K562 (cell line): ENCODE results near the gene MYO1F. TPM values are rescaled to one million over a fixed set of nuclear protein-coding genes. Genes with fewer than 3 reads are reported as not detected.

ENCODE experiments used
- ATAC-seq: fragments of 200-7000 bp; cut with Tn5 transposase; 3 replicates; pipeline ENCODE4 v1.9.1; 2020; ENCODE audit warnings: moderate library complexity
- BruUV-seq: library from RNA; stranded (reverse); fragments of 400-500 nt; replicated peaks from 2 replicates; lab custom pipeline; 2021; lab: Mats Ljungman, UMichigan
- CTCF ChIA-PET: fragments of 300-600 bp; formaldehyde crosslinking; extraction: SDS; loops from one replicate; lab custom pipeline; 2021; ENCODE audit warnings: low intra/inter-chr PET ratio; lab: Yijun Ruan, JAX
- POLR2A ChIA-PET: fragments of 300-600, 350-650 bp; sonication (Branson Sonifier 250); formaldehyde crosslinking; extraction: SDS; loops from one replicate; lab custom pipeline; 2021; ENCODE audit warnings: antibody characterized with exemption, inconsistent platforms; lab: Yijun Ruan, JAX
- DNase-seq, 4 experiments: peaks; one replicate each; pipeline versions ENCODE4 v3.0.0 to v3.0.0-alpha.2; 2011 to 2018; ENCODE audit warnings: low spot score in 3 of 4, mixed read lengths in 3 of 4; ENCODE audit errors: extremely low read depth in 1 of 4
- FAIRE-seq: peaks from 2 replicates; lab custom pipeline; 2011; peaks lifted over from hg19 to GRCh38; lab: Jason Lieb, UNC
- H2AFZ ChIP-seq: 2 replicates; pipeline ENCODE4 v1.6.0; 2011; ENCODE audit warnings: low read depth, low read length, control low read depth, inconsistent platforms
- H3K27ac ChIP-seq: fragments of 200-600 bp; 3 replicates; pipeline ENCODE4 v1.8.0; 2011; ENCODE audit warnings: low read depth, mild to moderate bottlenecking, control low read depth, inconsistent platforms, low read length, moderate library complexity, mixed read lengths; ENCODE audit errors: extremely low read depth
- H3K27me3 ChIP-seq, 2 experiments: fragments of 300-600 bp in 1 of 2; 2 replicates in 1 of 2; 3 replicates in 1 of 2; pipeline versions ENCODE4 v1.6.0 to v1.8.0; 2011; ENCODE audit warnings: inconsistent platforms in 2 of 2, low read length in 2 of 2, mild to moderate bottlenecking in 1 of 2, mixed read lengths in 1 of 2, moderate library complexity in 1 of 2; ENCODE audit not compliant: control insufficient read depth in 2 of 2, insufficient read depth in 2 of 2
- H3K36me3 ChIP-seq: fragments of 300-600 bp; 3 replicates; pipeline ENCODE4 v1.8.0; 2011; ENCODE audit warnings: mild to moderate bottlenecking, low read length, inconsistent platforms; ENCODE audit not compliant: control insufficient read depth, insufficient read depth
- H3K4me1 ChIP-seq, 2 experiments: fragments of 200-600 bp in 1 of 2; replicated peaks in 1 of 2; 2 replicates in 1 of 2; 3 replicates in 1 of 2; pipeline versions ENCODE4 v1.5.1 to v1.8.0; 2011; ENCODE audit warnings: inconsistent platforms in 2 of 2, low read length in 2 of 2, mild to moderate bottlenecking in 1 of 2, mixed read lengths in 1 of 2, moderate library complexity in 1 of 2; ENCODE audit not compliant: control insufficient read depth in 2 of 2, insufficient read depth in 2 of 2
- H3K4me2 ChIP-seq: 2 replicates; pipeline ENCODE4 v1.6.1; 2011; ENCODE audit warnings: low read length, control low read depth, inconsistent platforms, mixed read lengths; ENCODE audit not compliant: insufficient read depth
- H3K4me3 ChIP-seq: fragments of 200-600 bp; sonication (generic), shearing (Covaris generic); 2 replicates; pipeline ENCODE4 v1.5.1; 2016; ENCODE audit warnings: control low read depth, inconsistent platforms
- H3K79me2 ChIP-seq: fragments of 200-600 bp; 3 replicates; pipeline ENCODE4 v1.8.0; 2011; ENCODE audit warnings: low read length, inconsistent platforms; ENCODE audit not compliant: control insufficient read depth, insufficient read depth
- H3K9ac ChIP-seq, 2 experiments: 2 replicates each; pipeline versions ENCODE4 v1.6.0 to v1.6.1; 2011; ENCODE audit warnings: low read depth in 2 of 2, low read length in 2 of 2, control low read depth in 1 of 2, inconsistent platforms in 1 of 2, mild to moderate bottlenecking in 1 of 2, mixed read lengths in 1 of 2; ENCODE audit not compliant: insufficient read depth in 1 of 2
- H3K9me1 ChIP-seq: one replicate; pipeline ENCODE4 v1.6.0; 2011; ENCODE audit warnings: inconsistent platforms, mild to moderate bottlenecking, low read length, moderate library complexity; ENCODE audit not compliant: control insufficient read depth, insufficient read depth
- H3K9me3 ChIP-seq: replicated peaks from 2 replicates; pipeline ENCODE4 v1.5.1; 2011; ENCODE audit warnings: low read depth, low read length, inconsistent platforms; ENCODE audit not compliant: control insufficient read depth, insufficient read depth
- H4K20me1 ChIP-seq: replicated peaks from 2 replicates; pipeline ENCODE4 v1.6.1; 2011; ENCODE audit warnings: low read length, inconsistent platforms, mixed read lengths; ENCODE audit not compliant: control insufficient read depth, insufficient read depth
- NR1H2 ChIP-seq: sonication (generic); formaldehyde crosslinking; IDR thresholded peaks from 2 replicates; pipeline ENCODE4 v1.4.0; 2020; ENCODE audit warnings: mild to moderate bottlenecking, missing genetic modification reagents
- PRPF4 ChIP-seq: fragments of 200-400 bp; formaldehyde crosslinking; IDR thresholded peaks from one replicate; pipeline ENCODE4 v1.6.1; 2017; ENCODE audit warnings: low read length, low read depth, mild to moderate bottlenecking; ENCODE audit not compliant: insufficient read depth, poor library complexity, severe bottlenecking
- RBM25 ChIP-seq: fragments of 200-400 bp; formaldehyde crosslinking; IDR thresholded peaks from 2 replicates; pipeline ENCODE4 v1.6.1; 2018; ENCODE audit warnings: low read length, low read depth, moderate library complexity; ENCODE audit not compliant: severe bottlenecking
- ZFP36 ChIP-seq: fragments of 150-350 bp; IDR thresholded peaks from 2 replicates; pipeline ENCODE4 v1.6.1; 2018; ENCODE audit warnings: low read length, low read depth; ENCODE audit not compliant: partially characterized antibody
- WGBS: fragments of 100-300 bp; shearing (Covaris generic); methylation state at CpG from one replicate; pipeline ENCODE4 v1.1.6; 2016; ENCODE audit warnings: low coverage, mixed read lengths; ENCODE audit not compliant: insufficient coverage; ENCODE audit errors: missing lambda C conversion rate; 5-methylcytosine and 5-hydroxymethylcytosine counted together
- in situ Hi-C: fragments of 300-500 bp; cut with MboI; formaldehyde crosslinking; loops from 4 replicates; pipeline ENCODE4 v1.15.0; 2018; ENCODE audit warnings: inconsistent platforms, mixed read lengths
- intact Hi-C: fragments of 100-400 bp; cut with micrococcal nuclease; formaldehyde crosslinking; loops from 2 replicates; pipeline ENCODE4 v1.14.2; 2022
- polyA plus RNA-seq, 8 experiments: library from polyadenylated mRNA; depleted of rRNA in 4 of 8; stranded (reverse) in 5 of 8; unstranded in 3 of 8; fragments of >200 nt; fragmentation: Nextera tagmentation in 2 of 8; fragmentation: Illumina TruSeq in 1 of 8; extraction: Ambion mirVana in 2 of 8; extraction: Trizol in 1 of 8; gene quantifications; 2 replicates each; pipeline versions ENCODE4 v1.2.1 to v1.2.3, GENCODE V29; 2011 to 2014; ENCODE audit warnings: inconsistent platforms in 1 of 8, missing spikeins in 1 of 8
- total RNA-seq, 7 experiments: library from RNA; depleted of rRNA in 6 of 7; stranded (reverse); fragments of >200 nt in 6 of 7; fragmentation: Illumina TruSeq in 2 of 7; extraction: Trizol in 2 of 7; gene quantifications; 2 replicates each; pipeline versions ENCODE4 v1.2.1 to v1.2.3, GENCODE V29; 2011 to 2021; ENCODE audit warnings: low replicate concordance in 1 of 7
- TF ChIP-seq, protein P1 (sequence below): fragments of 450-650 bp; IDR thresholded peaks from 2 replicates; pipeline ENCODE4 v1.6.1; 2016; ENCODE audit warnings: mild to moderate bottlenecking, moderate library complexity
- TF ChIP-seq, protein P2 (sequence below), 2 experiments: fragments of 450-650 bp; conservative IDR thresholded peaks; 2 replicates each; pipeline ENCODE4 v1.6.1; 2017; ENCODE audit warnings: mild to moderate bottlenecking in 2 of 2, moderate library complexity in 2 of 2
- TF ChIP-seq, protein P3 (sequence below): sonication (generic); formaldehyde crosslinking; IDR thresholded peaks from 2 replicates; pipeline ENCODE4 v1.8.0; 2022; ENCODE audit warnings: missing genetic modification reagents, mild to moderate bottlenecking, moderate library complexity, borderline replicate concordance

Gene MYO1F
- total and polyA plus RNA-seq, 9 of the 15 experiments (the other 6 are each of a cell fraction or from before 2014, with no cell fraction given), result 0.78 to 9.4 (median 4.3) TPM

DNA sequence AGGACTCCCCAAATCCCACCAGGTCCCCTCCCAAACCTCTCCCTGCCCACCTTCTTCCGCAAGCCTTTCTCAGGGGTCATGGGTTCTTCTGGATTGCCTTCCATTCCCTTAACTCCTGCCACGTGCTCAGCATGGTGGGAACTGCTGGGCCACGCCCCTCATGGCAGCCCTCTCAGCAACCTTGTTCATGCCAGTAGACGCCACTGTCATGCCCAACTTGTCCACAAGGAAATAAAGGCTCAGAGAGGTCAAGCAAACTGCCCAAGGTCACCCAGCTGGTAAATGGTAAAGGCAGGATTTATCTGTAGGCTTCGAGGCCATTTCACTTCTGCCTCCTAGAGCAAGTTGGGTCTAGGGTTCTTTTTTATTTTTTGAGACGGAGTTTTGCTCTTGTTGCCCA lies 85.7 kb downstream of the MYO1F start:
- H2AFZ ChIP-seq, result no peak overlapping the region
- no TSS peak for BruUV-seq
- peaks cover 0 to 13% of the 10 kb centered on the region in 2 experiments; a peak in 2 of 5 replicates for H3K4me1 ChIP-seq
- H4K20me1 ChIP-seq, result 0 out of 2 replicates have a peak, but pooled peaks cover 6% of the 10 kb centered on the region
- intact Hi-C loops (no loop called here), in situ Hi-C loops (no loop called here)
- H3K27ac ChIP-seq, result no peak overlapping the region
- H3K79me2 ChIP-seq, result no peaks in the 10 kb centered on the region
- CTCF ChIA-PET, result interaction anchor here (0.6 kb wide), 1 partner anchor 31 kb away, joined by 3 read pairs; no protein-coding TSS in a partner anchor
- POLR2A ChIA-PET, result no interaction called here
- peaks cover 25% of the 10 kb centered on the region; the same call in 2 of the 3 replicates for H3K36me3 ChIP-seq
- 54% methylated on average over 6 of the region's 6 CpGs for WGBS
- peaks cover 0 to 6% of the 10 kb centered on the region in 2 experiments; a peak in 1 of 5 replicates for H3K27me3 ChIP-seq
- H3K9me1 ChIP-seq, result no peaks in the 10 kb centered on the region
- H3K9me3 ChIP-seq, result no peaks in the 10 kb centered on the region
- FAIRE-seq (no peak), DNase-seq (peak in 1 of 4 experiments; percentile 47), ATAC-seq (no peak)
- H3K4me2 ChIP-seq, result no peak overlapping the region
- H3K9ac ChIP-seq, result peak overlapping the region in 1 of 2 experiments; percentile 20; a peak in 1 of 4 replicates
- no peak overlapping the region for H3K4me3 ChIP-seq
- no peak for TF ChIP-seq NR1H2 (CRISPR knock-in tag)
- TF ChIP-seq, protein P1, sequence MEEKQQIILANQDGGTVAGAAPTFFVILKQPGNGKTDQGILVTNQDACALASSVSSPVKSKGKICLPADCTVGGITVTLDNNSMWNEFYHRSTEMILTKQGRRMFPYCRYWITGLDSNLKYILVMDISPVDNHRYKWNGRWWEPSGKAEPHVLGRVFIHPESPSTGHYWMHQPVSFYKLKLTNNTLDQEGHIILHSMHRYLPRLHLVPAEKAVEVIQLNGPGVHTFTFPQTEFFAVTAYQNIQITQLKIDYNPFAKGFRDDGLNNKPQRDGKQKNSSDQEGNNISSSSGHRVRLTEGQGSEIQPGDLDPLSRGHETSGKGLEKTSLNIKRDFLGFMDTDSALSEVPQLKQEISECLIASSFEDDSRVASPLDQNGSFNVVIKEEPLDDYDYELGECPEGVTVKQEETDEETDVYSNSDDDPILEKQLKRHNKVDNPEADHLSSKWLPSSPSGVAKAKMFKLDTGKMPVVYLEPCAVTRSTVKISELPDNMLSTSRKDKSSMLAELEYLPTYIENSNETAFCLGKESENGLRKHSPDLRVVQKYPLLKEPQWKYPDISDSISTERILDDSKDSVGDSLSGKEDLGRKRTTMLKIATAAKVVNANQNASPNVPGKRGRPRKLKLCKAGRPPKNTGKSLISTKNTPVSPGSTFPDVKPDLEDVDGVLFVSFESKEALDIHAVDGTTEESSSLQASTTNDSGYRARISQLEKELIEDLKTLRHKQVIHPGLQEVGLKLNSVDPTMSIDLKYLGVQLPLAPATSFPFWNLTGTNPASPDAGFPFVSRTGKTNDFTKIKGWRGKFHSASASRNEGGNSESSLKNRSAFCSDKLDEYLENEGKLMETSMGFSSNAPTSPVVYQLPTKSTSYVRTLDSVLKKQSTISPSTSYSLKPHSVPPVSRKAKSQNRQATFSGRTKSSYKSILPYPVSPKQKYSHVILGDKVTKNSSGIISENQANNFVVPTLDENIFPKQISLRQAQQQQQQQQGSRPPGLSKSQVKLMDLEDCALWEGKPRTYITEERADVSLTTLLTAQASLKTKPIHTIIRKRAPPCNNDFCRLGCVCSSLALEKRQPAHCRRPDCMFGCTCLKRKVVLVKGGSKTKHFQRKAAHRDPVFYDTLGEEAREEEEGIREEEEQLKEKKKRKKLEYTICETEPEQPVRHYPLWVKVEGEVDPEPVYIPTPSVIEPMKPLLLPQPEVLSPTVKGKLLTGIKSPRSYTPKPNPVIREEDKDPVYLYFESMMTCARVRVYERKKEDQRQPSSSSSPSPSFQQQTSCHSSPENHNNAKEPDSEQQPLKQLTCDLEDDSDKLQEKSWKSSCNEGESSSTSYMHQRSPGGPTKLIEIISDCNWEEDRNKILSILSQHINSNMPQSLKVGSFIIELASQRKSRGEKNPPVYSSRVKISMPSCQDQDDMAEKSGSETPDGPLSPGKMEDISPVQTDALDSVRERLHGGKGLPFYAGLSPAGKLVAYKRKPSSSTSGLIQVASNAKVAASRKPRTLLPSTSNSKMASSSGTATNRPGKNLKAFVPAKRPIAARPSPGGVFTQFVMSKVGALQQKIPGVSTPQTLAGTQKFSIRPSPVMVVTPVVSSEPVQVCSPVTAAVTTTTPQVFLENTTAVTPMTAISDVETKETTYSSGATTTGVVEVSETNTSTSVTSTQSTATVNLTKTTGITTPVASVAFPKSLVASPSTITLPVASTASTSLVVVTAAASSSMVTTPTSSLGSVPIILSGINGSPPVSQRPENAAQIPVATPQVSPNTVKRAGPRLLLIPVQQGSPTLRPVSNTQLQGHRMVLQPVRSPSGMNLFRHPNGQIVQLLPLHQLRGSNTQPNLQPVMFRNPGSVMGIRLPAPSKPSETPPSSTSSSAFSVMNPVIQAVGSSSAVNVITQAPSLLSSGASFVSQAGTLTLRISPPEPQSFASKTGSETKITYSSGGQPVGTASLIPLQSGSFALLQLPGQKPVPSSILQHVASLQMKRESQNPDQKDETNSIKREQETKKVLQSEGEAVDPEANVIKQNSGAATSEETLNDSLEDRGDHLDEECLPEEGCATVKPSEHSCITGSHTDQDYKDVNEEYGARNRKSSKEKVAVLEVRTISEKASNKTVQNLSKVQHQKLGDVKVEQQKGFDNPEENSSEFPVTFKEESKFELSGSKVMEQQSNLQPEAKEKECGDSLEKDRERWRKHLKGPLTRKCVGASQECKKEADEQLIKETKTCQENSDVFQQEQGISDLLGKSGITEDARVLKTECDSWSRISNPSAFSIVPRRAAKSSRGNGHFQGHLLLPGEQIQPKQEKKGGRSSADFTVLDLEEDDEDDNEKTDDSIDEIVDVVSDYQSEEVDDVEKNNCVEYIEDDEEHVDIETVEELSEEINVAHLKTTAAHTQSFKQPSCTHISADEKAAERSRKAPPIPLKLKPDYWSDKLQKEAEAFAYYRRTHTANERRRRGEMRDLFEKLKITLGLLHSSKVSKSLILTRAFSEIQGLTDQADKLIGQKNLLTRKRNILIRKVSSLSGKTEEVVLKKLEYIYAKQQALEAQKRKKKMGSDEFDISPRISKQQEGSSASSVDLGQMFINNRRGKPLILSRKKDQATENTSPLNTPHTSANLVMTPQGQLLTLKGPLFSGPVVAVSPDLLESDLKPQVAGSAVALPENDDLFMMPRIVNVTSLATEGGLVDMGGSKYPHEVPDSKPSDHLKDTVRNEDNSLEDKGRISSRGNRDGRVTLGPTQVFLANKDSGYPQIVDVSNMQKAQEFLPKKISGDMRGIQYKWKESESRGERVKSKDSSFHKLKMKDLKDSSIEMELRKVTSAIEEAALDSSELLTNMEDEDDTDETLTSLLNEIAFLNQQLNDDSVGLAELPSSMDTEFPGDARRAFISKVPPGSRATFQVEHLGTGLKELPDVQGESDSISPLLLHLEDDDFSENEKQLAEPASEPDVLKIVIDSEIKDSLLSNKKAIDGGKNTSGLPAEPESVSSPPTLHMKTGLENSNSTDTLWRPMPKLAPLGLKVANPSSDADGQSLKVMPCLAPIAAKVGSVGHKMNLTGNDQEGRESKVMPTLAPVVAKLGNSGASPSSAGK, result 0 out of 2 replicates have a peak, but pooled peaks have one; percentile 23
- TF ChIP-seq ZFP36, result peak; percentile 81
- TF ChIP-seq, protein P2, sequence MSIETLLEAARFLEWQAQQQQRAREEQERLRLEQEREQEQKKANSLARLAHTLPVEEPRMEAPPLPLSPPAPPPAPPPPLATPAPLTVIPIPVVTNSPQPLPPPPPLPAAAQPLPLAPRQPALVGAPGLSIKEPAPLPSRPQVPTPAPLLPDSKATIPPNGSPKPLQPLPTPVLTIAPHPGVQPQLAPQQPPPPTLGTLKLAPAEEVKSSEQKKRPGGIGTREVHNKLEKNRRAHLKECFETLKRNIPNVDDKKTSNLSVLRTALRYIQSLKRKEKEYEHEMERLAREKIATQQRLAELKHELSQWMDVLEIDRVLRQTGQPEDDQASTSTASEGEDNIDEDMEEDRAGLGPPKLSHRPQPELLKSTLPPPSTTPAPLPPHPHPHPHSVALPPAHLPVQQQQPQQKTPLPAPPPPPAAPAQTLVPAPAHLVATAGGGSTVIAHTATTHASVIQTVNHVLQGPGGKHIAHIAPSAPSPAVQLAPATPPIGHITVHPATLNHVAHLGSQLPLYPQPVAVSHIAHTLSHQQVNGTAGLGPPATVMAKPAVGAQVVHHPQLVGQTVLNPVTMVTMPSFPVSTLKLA (conservative IDR thresholded peaks at IDR 0.05), result no peak
- peak; percentile 82 for TF ChIP-seq RBM25
- TF ChIP-seq PRPF4, result no peak
- TF ChIP-seq, protein P3, sequence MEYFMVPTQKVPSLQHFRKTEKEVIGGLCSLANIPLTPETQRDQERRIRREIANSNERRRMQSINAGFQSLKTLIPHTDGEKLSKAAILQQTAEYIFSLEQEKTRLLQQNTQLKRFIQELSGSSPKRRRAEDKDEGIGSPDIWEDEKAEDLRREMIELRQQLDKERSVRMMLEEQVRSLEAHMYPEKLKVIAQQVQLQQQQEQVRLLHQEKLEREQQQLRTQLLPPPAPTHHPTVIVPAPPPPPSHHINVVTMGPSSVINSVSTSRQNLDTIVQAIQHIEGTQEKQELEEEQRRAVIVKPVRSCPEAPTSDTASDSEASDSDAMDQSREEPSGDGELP, result peak; percentile 15; the same call in 1 of the 2 replicates
